COR-L47 (cell line): Measurements from ENCODE around the gene OR2M3.
"Not testable (repeated sequence)": the region's sequence is repeated elsewhere in the genome, so short reads cannot be mapped to it uniquely, and the experiment has no call there.

Source experiments
- DNase-seq: peaks from one replicate; lab custom pipeline; 2025; lab: John Stamatoyannopoulos, UW

The OR2M3 gene, protein sequence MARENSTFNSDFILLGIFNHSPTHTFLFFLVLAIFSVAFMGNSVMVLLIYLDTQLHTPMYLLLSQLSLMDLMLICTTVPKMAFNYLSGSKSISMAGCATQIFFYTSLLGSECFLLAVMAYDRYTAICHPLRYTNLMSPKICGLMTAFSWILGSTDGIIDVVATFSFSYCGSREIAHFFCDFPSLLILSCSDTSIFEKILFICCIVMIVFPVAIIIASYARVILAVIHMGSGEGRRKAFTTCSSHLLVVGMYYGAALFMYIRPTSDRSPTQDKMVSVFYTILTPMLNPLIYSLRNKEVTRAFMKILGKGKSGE

DNA sequence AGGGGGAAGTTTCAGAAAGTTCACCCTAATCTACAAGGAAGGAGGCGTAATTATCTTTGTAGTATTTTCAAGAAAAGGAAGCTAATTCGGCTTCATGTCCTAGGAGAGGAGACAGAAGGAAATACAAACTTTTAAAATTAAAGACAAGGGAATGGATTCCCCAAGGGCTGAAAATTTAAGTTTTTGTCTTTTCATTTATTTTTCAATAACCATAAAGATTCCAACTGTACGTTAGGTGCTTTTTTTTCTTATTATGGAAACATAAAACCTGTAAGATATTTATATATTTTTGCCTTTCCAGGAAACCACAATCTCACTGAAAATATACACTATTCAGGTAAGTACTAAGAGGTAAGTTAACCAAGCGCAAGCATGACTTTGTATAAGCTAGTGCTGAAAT lies at the start of gene OR2M3:
Gene OR2M3 (plus strand): TSS at position 301 of the 400 bp plus-strand sequence. CDS start 5,803 bp downstream, outside the sequence.
- DNase-seq: no peak

DNA sequence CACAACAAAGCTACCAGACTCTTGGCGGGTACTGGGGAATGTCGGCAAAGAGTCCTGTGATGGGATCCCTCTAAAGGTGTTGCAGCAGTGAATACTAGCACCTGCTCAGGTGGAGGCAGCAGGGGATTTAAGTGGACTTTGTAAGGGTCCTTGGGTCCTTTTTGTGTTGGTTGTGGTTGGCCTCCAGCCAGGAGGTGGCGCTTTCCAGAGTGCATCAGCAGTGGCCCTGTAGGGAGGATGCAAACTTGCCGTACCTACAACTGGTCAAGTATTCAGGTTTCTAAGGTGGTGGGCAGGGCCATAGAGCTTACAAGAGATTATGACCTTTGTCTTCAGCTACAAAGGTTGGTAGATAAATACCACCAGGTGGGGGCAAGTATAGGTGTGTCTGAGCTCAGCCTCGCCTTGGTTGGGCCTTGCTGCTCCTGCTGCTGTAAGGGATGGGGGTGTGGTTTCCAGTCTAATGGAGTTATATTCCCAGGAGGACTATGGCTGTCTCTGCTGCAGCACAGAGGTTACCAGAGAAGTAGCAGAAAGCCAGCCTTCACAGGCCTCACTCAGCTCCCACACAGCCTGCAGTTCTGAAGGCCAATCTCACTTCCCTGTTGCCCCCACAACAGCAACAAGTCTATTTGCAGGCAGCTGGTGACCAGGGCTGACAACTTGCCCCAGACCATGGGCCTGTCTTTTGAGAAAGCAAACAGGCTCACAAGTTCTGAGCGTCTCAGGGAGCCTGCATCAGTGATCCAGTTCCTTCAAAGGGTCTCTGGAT lies 44.8 kb upstream of the OR2M3 start:
- DNase-seq: no peak

DNA sequence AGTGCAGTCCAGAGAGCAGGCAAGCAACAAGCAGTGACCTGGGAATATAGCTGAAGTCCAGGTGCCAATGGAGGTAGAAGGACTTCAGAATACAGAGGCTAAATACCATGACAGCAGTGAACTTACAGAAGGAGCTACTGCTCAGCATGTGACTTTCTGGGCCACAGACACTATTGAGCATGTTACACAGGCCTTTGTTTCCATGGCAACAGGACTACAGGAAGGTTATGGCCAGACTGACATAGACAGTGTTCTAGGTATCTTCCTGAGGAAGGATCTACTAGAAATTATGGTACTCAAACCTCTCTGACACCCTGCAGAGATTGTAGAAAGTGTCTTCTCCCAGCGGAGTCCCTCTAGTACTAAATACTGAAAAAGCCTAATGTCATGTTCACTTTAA lies 41.1 kb upstream of the OR2M3 start:
- no peak for DNase-seq

DNA sequence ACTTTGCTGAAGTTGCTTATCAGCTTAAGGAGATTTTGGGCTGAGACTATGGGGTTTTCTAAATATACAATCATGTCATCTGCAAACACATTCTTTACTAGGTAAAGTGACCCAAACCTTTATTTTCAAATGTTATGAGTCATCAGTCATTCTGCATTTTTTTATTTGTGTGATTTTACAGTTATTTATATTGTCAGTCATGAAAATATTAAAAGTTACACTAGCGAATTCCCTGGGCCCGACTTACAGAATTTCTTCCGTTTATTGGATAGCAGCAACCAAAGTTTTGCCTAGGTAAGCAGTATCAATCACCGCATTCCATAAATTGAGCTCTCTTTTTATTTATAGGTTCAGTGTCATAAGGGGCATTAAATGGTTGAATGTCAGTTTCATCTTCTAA lies 38.3 kb upstream of the OR2M3 start:
- DNase-seq: no peak

DNA sequence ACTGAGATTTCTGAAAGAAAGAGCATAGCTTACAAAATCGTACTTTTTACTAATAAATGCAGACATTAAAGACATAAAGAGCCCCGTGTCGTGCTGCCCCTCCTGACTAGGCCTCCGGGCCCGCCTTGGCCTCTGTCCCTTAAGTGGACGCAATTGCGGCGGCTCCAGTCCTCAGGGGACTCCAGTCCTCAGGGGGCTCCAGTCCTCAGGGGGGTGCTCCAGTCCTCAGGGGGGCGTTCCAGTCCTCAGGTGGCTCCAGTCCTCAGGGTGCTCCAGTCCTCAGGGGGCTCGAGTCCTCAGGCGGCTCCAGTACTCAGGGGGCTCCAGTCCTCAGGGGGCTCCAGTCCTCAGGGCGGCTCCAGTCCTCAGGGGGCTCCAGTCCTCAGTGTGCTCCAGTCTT lies 33.0 kb upstream of the OR2M3 start:
- DNase-seq: no peak

DNA sequence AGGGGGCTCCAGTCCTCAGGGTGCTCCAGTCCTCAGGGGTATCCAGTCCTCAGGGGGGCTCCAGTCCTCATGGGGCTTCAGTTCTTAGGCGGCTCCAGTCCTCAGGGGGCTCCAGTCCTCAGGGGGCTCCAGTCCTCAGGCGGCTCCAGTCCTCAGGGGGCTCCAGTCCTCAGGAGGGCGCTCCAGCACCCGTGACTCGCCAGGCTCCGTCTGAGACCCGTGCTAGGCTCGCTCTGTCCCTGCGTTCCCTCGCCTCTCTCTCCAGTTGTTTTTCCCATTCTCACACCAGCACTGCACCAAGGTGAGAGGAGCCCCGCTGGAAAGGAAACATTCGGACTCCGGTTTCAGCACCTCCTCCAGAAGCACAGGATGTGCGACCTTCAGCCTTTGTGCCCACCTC lies 31.9 kb upstream of the OR2M3 start:
- DNase-seq: no peak

DNA sequence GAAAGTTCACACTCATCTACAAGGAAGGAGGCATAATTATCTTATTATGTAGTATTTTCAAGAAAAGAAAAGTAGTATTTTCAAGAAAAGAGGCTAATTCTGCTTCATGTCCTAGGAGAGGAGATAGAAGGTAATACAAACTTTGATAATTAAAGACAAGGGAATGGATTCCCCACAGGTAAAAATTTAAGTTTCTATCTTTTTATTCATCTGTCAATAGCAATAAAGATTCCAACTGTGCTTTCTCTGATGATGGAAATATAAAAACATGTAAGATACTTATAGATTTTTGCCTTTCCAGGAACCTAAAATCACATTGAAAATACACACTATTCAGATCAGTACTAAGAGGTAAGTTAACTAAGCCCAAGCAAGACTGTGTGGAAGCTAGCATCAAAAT lies 22.5 kb upstream of the OR2M3 start, which contains the start of gene OR2M2:
Gene OR2M2 (plus strand): TSS at position 301 of the 400 bp plus-strand sequence. CDS start 5,165 bp downstream, outside the sequence.
- no peak for DNase-seq

DNA sequence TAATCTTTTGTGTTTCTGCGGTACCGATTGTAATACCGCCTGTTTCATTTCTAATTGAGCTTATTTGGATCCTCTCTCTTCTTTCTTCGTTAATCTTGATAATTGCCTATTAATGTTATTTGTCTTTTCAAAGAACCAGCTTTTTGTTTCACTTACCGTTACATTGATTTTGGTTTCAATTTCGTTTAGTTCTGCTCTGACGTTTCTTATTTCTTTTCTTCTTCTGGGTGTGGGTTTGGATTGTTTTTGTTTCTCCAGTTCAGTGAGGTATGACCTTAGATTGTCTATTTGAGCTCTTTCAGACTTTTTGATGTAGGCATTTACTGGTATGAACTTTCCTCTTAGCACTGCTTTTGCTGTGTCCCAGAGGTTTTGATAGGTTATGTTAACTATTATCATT lies 13.1 kb upstream of the OR2M3 start:
- no peak for DNase-seq

DNA sequence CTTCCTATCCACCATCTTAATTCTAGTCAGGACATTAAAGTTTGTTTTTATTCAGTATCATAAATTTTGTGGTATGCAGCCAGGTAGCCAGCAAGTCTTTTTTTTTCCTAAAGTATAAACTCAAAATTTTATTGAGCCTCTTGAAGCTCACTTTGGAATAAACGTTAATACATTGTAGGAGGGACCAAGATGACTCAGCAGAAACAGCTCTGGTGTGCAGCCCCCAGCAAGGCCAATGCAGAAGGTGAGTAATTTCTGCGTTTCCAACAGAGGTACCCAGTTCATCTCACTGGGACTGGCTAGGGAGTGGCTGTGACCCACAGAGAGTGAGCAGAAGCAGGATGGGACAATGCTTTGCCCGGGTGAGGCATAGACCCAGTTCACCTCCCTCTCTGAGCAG lies 9.7 kb upstream of the OR2M3 start:
- no peak for DNase-seq

DNA sequence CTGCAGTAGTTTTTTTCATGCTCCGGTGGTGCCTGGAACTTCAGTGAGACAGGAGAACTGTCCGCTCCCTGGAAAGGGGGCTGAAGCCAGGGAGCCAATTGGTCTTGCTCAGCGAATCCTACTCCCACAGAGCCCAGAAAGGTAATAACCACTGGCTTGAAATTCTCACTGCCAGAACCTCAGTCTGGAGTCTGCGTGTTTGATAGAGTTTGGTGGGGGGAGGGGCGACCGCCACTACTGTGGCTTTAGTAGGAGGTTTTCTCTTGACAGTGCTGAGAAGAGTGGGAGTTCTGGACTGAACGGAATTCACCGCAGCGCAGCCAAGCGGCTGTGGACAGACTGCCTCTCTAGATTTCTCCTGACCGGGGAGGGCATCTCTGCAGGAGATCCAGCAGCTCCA lies 8.0 kb upstream of the OR2M3 start:
- no peak for DNase-seq

DNA sequence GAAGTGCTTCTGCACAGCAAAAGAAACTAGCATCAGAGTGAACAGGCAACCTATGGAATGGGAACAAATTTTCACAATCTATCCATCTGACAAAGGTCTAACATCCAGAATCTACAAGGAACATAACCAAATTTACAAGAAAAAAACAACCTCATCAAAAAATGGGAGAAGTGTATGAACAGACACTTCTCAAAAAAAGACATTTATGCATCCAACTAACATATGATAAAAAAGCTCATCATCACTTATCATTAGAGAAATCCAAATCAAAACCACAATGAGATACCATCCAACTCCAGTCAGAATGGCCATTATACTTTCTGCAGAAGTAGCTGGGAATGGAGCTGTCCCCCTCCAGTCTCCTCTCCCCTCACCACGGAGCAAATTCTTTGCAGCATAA lies 2.9 kb upstream of the OR2M3 start:
- no peak for DNase-seq

DNA sequence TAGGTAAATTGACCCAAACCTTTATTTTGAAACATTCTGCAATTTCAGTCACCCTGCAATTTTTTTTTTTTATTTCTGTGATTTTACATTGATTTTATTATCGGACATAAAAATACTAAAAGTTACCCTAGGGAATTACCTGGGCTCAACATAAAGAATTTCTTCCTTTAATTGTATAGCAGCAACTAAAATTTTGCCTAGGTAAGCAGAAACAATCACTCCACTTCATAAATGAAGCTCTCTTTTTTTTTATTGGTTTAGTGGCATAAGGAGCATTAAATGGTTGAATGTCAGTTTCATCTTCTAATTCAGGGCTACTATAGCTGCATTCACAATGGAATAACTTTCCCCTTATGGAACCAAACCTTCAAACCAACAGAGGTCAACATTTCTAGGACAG lies 18.8 kb downstream of the OR2M3 start:
- DNase-seq: no peak

DNA sequence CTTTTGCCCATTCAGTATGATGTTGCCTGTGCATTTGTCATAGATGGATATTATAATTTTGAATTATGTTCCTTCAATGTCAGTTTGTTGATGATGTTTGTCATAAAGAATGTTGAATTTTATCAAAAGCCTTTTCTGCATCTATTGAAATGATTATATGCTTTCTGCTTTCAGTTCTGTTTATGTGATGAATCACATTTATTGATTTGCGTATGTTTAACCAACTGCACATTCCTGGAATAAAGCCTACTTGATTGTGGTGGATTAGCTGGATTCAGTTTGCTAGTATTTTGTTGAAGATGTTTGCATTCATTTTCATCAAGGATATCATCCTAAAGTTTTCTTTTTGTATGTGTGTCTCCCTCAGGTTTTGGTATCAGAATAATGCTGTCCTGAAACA lies 28.5 kb downstream of the OR2M3 start:
- DNase-seq: no peak

DNA sequence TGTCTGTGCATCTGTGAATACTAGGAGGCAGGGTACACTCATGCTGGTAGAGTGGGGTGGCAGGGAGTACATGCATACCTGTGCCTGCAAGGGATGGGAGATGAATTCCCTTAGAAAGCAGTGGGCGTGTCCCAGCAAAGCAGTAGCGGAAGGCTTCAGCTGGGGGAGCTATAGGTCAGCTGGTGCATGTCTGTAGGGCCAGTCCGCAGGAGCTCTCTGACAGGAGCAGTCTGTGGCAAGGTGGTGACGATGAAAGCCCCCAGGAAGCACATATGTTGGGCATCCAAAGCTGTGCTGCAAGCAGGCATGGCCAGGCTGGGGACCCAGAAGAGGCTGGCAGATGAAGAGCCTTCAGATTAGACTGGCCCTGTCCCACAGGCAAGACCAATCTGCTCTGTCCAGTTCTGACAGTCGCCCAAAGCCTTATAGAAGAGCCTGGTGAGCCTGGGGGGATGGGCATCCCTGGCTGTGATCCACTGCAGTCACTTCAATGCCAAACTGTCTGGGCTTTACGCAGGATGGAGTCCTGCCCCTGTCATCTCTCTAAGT lies 32.4 kb downstream of the OR2M3 start:
- no peak for DNase-seq

DNA sequence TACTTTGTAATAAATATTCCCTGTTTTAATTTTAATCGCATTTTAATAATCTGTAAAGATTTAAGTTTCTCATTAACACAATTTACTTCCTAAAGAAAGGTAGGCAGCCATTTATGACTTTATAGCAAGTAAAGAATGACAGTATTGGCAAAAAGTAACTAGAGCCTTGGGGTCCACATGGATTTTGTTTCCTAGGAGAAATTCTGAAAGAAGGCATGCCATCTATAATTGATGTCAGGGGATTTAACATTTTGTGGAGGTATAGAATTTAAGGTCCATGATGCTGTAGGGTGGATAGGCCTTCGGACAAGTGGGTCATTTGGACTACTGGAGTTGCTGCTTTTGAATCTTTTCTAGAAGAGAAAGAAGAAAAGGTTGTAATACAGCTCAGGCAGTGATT lies 34.1 kb downstream of the OR2M3 start, which contains the start of gene OR2M4:
Gene OR2M4 (plus strand): TSS at position 301 of the 400 bp plus-strand sequence. CDS start 7,512 bp downstream, outside the sequence.
- no peak for DNase-seq

DNA sequence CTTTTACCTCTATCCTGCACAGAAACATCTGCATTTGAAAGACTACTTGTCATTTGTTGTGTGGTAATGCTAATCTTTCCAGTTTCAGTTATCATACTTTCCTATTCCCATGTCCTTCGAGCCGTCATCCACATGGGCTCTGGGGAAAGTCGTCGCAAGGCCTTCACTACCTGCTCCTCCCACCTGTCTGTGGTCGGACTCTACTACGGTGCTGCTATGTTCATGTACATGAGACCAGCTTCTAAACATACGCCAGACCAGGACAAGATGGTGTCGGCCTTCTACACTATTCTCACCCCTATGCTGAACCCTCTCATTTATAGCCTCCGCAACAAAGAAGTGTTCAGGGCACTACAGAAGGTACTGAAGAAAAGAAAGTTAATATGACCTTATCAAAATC lies 42.4 kb downstream of the OR2M3 start:
- DNase-seq: no peak

DNA sequence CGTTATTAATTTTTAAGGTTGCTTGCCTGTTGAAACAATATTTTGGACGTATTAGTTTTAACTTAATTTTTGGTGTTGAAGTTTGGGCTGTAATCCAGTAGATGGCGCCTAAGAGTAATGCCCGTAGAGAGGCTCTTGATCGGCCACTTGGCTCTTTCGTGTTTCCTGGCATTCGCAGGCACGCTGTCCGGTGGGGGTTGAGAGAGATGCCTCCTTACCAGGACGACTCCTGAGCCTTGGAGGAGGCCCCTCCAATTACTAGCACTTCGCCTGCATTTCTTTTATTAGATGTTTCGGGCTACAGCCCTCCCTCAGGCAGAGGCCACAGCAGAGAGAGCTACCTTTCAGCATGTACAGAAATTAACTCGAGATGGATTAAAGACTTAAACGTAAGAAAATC lies 46.1 kb downstream of the OR2M3 start:
- no peak for DNase-seq

DNA sequence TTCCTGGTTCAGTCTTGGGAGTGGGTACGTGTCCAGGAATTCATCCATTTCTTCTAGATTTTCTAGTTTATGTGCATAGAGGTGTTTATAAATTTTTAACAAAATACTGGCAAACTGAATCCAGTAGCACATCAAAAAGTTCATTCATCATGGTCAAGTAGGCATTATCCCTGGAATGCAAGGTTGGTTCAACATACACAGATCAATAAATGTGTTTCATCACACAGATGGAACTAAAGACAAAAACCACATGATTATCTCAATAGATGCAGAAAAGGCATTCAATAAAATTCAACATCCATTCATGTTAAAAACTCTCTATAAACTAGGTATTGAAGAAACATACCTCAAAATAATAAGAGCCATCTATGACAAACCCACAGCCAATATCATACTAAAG lies 62.2 kb downstream of the OR2M3 start:
- DNase-seq: not testable (repeated sequence)
